ENCODE results near the gene ANKRD45. TPM values are rescaled to one million over a fixed set of nuclear protein-coding genes. Genes with fewer than 3 reads are reported as not detected.
"Not testable (repeated sequence)": the region's sequence is repeated elsewhere in the genome, so short reads cannot be mapped to it uniquely, and the experiment has no call there.

ANKRD45 gene, protein sequence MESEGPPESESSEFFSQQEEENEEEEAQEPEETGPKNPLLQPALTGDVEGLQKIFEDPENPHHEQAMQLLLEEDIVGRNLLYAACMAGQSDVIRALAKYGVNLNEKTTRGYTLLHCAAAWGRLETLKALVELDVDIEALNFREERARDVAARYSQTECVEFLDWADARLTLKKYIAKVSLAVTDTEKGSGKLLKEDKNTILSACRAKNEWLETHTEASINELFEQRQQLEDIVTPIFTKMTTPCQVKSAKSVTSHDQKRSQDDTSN
- under 1 TPM in 1 of 2 experiments, not detected in 1; 0.11 TPM for total RNA-seq

DNA sequence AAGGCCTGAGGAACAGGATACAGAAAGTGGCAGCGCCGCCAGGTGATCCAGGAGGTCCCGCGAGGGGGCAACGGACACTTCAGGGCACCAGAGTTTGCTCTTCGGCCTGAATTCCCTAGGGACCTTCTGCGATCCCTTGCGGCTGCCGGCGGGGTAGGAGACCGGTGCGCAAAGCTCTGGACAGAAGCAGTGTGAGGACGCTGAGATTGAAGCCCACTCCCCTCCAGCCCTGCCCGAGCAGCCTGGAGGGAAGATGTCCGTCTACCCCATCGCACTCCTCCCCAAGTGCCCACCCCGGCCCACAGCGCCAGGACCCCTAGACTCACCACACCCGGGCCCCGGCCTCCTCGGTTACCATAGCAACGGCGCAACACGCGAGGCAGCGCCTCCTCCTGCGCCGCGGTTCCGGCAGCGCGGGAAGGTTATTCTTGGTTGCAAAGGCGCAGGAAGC lies at the start of gene ANKRD45:
TSS of gene ANKRD45 (minus strand) at position 361 of the 451 bp plus-strand sequence. CDS start 10,433 bp downstream, outside the sequence.
- ATAC-seq = no peak
- CTCF ChIA-PET = no interaction called here
- peaks cover 11% of the 10 kb centered on the region for H3K4me1 Mint-ChIP-seq

GRCh38 chr1:173717238-173717637 lies 47.6 kb upstream of the ANKRD45 start:
- peaks cover 22% of the 10 kb centered on the region for H3K36me3 Mint-ChIP-seq (ENCODE audit: low read depth)
- ChIA-PET CTCF (interaction anchor here (4.1 kb wide), 1 partner anchor 288 kb away, joined by 17 read pairs; no protein-coding TSS in a partner anchor), POLR2A (interaction anchor here (0.6 to 3.0 kb wide), 2 partner anchors 107 to 248 kb away, joined by 3 to 15 read pairs; partner anchors contain the start of genes CENPL and DARS2)
- intact Hi-C loops (cut with DNase I, micrococcal nuclease) = loop anchor here in 1 of 2 experiments (10.0 kb wide), 1 partner anchor 308 kb away; the partner anchor contains the start of gene RC3H1
- ATAC-seq = no peak
- DNase-seq = no peak
- H3K9me3 Mint-ChIP-seq (ENCODE audit: low read depth) = no peaks in the 10 kb centered on the region
- peak overlapping the region; percentile 21 for H3K4me3 Mint-ChIP-seq
- peaks cover 5% of the 10 kb centered on the region for H3K27me3 Mint-ChIP-seq
- H3K4me1 Mint-ChIP-seq = peaks cover 33% of the 10 kb centered on the region
- peak overlapping the region; percentile 9 for H3K27ac Mint-ChIP-seq

More for the DNA sequence above, at the start of gene ANKRD45:
- H3K36me3 Mint-ChIP-seq (ENCODE audit: low read depth) = no peaks in the 10 kb centered on the region
- intact Hi-C loops (cut with DNase I, micrococcal nuclease) = no loop called here
- no peaks in the 10 kb centered on the region for H3K9me3 Mint-ChIP-seq (ENCODE audit: low read depth)
- POLR2A ChIA-PET = interaction anchor here (0.6 kb wide), 1 partner anchor 612 kb away, joined by 7 read pairs; no protein-coding TSS in a partner anchor
- peak; percentile 50 for DNase-seq
- peaks cover 32% of the 10 kb centered on the region for H3K27me3 Mint-ChIP-seq
- H3K27ac Mint-ChIP-seq = no peak within 1 kb of the TSS
- H3K4me3 Mint-ChIP-seq = peak within 1 kb of the TSS; percentile 4

- no peak for ATAC-seq
- ChIA-PET POLR2A (interaction anchor here (3.0 kb wide), 1 partner anchor 109 kb away, joined by 15 read pairs; the partner anchor contains the start of genes CENPL and DARS2), CTCF (interaction anchor here (0.7 to 4.1 kb wide), 3 partner anchors 42 to 286 kb away, joined by 3 to 17 read pairs (median 4); no protein-coding TSS in a partner anchor)
- peak overlapping the region; percentile 86 for H3K4me3 Mint-ChIP-seq
- peaks cover 7% of the 10 kb centered on the region for H3K27me3 Mint-ChIP-seq
- no peaks in the 10 kb centered on the region for H3K9me3 Mint-ChIP-seq (ENCODE audit: low read depth)
- peak overlapping the region; percentile 88 for H3K27ac Mint-ChIP-seq
- DNase-seq = no peak
- peaks cover 11% of the 10 kb centered on the region for H3K36me3 Mint-ChIP-seq (ENCODE audit: low read depth)
- intact Hi-C loops (cut with DNase I, micrococcal nuclease) = loop anchor here (1.0 to 10.0 kb wide), 7 partner anchors 153 to 1284 kb away; partner anchors contain the start of genes RC3H1 (in 2 of the 2), CACYBP (in 1 of the 2), PRDX6 (in 1 of the 2) and ZBTB37 (in 1 of the 2)
- H3K4me1 Mint-ChIP-seq = peaks cover 28% of the 10 kb centered on the region
Measured at GRCh38 chr1:173715538-173715844, 45.8 kb upstream of the ANKRD45 start.

DNA sequence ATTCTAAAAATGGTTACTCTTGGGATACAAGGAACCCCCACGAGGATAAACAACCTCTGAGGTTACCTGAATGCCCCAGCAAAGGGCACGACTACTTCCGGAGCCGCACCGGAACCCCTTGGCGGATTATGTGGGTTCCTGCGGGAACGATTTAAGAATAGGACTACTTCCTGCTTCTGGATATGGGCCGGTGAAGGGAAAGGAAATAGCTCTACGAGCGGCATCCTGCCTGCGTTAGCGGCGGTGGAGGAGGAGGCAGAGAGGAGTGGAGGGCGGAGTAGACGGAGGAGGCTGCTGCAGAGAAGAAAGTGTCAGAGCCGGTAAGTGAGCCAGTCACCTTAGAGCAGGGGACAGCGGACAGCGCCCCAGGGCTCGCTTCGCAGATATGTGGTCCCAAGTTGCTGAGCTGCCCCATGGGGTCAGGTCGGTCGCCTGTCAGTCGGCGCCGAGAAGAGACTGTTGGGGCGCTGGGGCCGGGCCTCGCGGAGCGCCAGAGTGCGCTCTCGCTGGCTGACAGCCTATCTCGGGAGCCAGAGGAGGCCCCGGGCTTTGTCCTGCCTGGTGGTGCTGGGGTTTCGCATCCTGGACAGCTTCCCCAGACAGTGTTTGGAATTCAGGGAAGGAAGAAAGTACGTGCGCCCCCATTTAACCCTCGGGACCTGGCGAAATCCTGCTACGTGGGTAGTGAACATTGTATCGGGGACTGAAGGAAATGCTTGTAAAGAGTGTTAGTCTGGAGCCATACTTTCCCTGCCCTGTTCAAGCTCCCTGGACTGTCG lies 45.3 kb upstream of the ANKRD45 start, which contains the start of gene KLHL20:
TSS of gene KLHL20 (plus strand) at position 223 of the 779 bp plus-strand sequence. CDS start 1,063 bp downstream, outside the sequence.
- ATAC-seq (peak; percentile 99), DNase-seq (peak; percentile 90)
- H3K4me1 Mint-ChIP-seq = peaks cover 24% of the 10 kb centered on the region
- no peaks in the 10 kb centered on the region for H3K9me3 Mint-ChIP-seq (ENCODE audit: low read depth)
- H3K27ac Mint-ChIP-seq = peak within 1 kb of the TSS; percentile 88
- peak within 1 kb of the TSS; percentile 86 for H3K4me3 Mint-ChIP-seq
- peaks cover 11% of the 10 kb centered on the region for H3K27me3 Mint-ChIP-seq
- intact Hi-C loops (cut with DNase I, micrococcal nuclease) = loop anchor here (1.0 to 10.0 kb wide), 10 partner anchors 109 to 1284 kb away; partner anchors contain the start of genes CENPL (in 2 of the 2), DARS2 (in 2 of the 2), PRDX6 (in 2 of the 2) and RC3H1 (in 2 of the 2)
- ChIA-PET CTCF (interaction anchor here (0.6 to 4.1 kb wide), 6 partner anchors 8 to 285 kb away, joined by 3 to 17 read pairs (median 3); no protein-coding TSS in a partner anchor), POLR2A (interaction anchor here (0.6 to 3.0 kb wide), 4 partner anchors 109 to 449 kb away, joined by 3 to 15 read pairs (median 4); partner anchors contain the start of genes CENPL and DARS2)
- H3K36me3 Mint-ChIP-seq (ENCODE audit: low read depth) = peaks cover 7% of the 10 kb centered on the region

DNA sequence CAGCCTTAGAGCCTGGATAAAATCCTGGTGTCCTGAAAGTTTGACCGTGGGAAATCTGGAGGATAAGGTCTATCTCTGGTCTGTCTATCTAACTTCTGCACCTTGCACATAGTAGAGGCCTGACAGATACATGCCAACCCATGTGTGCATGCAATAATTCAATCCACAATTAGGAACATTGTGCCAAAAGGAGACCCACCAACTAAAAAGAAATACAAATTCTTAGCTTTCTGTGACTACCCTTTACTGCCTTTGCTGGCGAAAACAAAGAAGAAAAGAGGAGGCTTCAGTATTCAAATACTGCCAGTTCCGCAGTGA lies 44.7 kb upstream of the ANKRD45 start:
- POLR2A ChIA-PET = interaction anchor here (0.7 to 3.0 kb wide), 3 partner anchors 110 to 284 kb away, joined by 3 to 15 read pairs (median 3); partner anchors contain the start of genes CENPL and DARS2
- peak overlapping the region; percentile 86 for H3K4me3 Mint-ChIP-seq
- peaks cover 11% of the 10 kb centered on the region for H3K27me3 Mint-ChIP-seq
- peak overlapping the region; percentile 88 for H3K27ac Mint-ChIP-seq
- H3K36me3 Mint-ChIP-seq (ENCODE audit: low read depth) = peaks cover 7% of the 10 kb centered on the region
- DNase-seq (no peak), ATAC-seq (no peak)
- intact Hi-C loops (cut with DNase I, micrococcal nuclease) = loop anchor here (1.0 to 10.0 kb wide), 6 partner anchors 110 to 310 kb away; partner anchors contain the start of genes CENPL (in 2 of the 2), DARS2 (in 2 of the 2), ZBTB37 (in 2 of the 2) and PRDX6 (in 1 of the 2)
- peaks cover 24% of the 10 kb centered on the region for H3K4me1 Mint-ChIP-seq
- no peaks in the 10 kb centered on the region for H3K9me3 Mint-ChIP-seq (ENCODE audit: low read depth)
- CTCF ChIA-PET = interaction anchor here (0.6 to 4.1 kb wide), 5 partner anchors 8 to 285 kb away, joined by 3 to 17 read pairs (median 3); no protein-coding TSS in a partner anchor

DNA sequence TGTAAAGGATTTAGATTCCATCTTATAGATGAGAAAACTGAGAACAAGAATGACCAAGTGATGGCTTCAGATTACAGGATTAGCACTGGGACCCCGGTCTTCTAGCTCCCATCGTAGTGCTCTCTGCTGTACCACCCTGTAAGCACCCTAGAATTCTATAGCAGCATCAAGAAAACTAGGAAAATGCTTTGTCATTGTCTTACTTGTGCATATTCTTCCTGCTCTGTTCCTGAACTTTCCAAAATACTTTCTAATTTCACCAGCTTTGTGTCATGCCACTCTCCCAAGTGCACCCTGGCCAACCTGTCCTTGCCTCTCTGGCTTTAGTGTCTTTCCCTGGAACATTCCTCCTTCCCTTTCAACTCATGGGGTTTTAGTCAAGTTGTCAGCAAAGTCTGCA lies 39.1 kb upstream of the ANKRD45 start:
- Mint-ChIP-seq H3K36me3 (ENCODE audit: low read depth) (no peaks in the 10 kb centered on the region), H3K27ac (no peak overlapping the region), H3K4me1 (no peaks in the 10 kb centered on the region), H3K9me3 (ENCODE audit: low read depth) (no peaks in the 10 kb centered on the region), H3K4me3 (no peak overlapping the region), H3K27me3 (peaks cover 17% of the 10 kb centered on the region)
- no peak for ATAC-seq
- CTCF ChIA-PET = interaction anchor here (0.7 to 1.1 kb wide), 2 partner anchors 12 to 279 kb away, joined by 3 read pairs; no protein-coding TSS in a partner anchor
- POLR2A ChIA-PET = no interaction called here
- no peak for DNase-seq
- intact Hi-C loops (cut with DNase I, micrococcal nuclease) = no loop called here

- intact Hi-C loops (cut with DNase I, micrococcal nuclease) = no loop called here
- POLR2A ChIA-PET = no interaction called here
- no peak overlapping the region for H3K27ac Mint-ChIP-seq
- peaks cover 12% of the 10 kb centered on the region for H3K27me3 Mint-ChIP-seq
- CTCF ChIA-PET = no interaction called here
- no peak overlapping the region for H3K4me3 Mint-ChIP-seq
- H3K4me1 Mint-ChIP-seq = no peaks in the 10 kb centered on the region
- no peak for ATAC-seq
- H3K9me3 Mint-ChIP-seq (ENCODE audit: low read depth) = no peaks in the 10 kb centered on the region
- no peaks in the 10 kb centered on the region for H3K36me3 Mint-ChIP-seq (ENCODE audit: low read depth)
- no peak for DNase-seq
Measured at GRCh38 chr1:173705117-173705516, 35.5 kb upstream of the ANKRD45 start.

GRCh38 chr1:173702736-173703135 lies 33.1 kb upstream of the ANKRD45 start:
- peaks cover 17% of the 10 kb centered on the region for H3K27me3 Mint-ChIP-seq
- H3K9me3 Mint-ChIP-seq (ENCODE audit: low read depth) = no peaks in the 10 kb centered on the region
- intact Hi-C loops (cut with DNase I, micrococcal nuclease) = no loop called here
- H3K36me3 Mint-ChIP-seq (ENCODE audit: low read depth) = no peaks in the 10 kb centered on the region
- ChIA-PET CTCF (no interaction called here), POLR2A (no interaction called here)
- ATAC-seq = no peak
- no peak overlapping the region for H3K4me3 Mint-ChIP-seq
- DNase-seq = no peak
- no peak overlapping the region for H3K27ac Mint-ChIP-seq
- no peaks in the 10 kb centered on the region for H3K4me1 Mint-ChIP-seq

DNA sequence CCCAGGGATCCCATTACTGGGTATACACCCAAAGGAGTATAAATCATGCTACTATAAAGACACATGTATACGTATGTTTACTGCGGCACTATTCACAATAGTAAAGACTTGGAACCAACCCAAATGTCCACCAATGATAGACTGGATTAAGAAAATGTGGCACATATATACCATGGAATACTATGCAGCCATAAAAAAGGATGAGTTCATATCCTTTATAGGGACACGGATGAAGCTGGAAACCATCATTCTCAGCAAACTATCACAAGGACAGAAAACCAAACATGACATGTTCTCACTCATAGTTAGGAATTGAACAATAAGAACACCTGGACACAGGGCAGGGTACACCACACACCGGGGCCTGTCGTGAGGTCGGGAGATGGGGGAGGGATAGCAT lies 31.6 kb upstream of the ANKRD45 start:
- POLR2A ChIA-PET; H3K4me1 Mint-ChIP-seq; H3K36me3 Mint-ChIP-seq (ENCODE audit: low read depth); intact Hi-C loops (cut with DNase I, micrococcal nuclease); ATAC-seq; DNase-seq; H3K27ac Mint-ChIP-seq; H3K9me3 Mint-ChIP-seq (ENCODE audit: low read depth); CTCF ChIA-PET; H3K4me3 Mint-ChIP-seq: not testable (repeated sequence)
- H3K27me3 Mint-ChIP-seq = peaks cover 21% of the 10 kb centered on the region

DNA sequence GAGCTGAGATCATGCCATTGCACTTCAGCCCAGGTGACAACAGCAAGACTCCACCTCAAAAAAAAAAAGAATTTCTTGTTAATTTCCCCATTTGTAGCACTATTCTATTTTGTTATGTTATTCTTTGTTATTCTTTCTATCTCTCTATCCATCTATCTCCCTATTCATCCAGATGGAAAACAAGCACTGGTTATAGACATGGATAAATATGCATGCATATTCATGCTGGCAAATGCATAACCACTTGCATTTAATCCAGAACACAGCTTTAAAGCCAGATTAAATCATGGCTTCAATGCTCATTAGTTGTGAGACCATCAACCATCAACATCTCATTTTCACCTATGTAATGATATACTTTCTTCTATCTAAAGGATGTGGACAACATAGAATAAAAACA lies 23.6 kb upstream of the ANKRD45 start:
- ChIA-PET POLR2A (interaction anchor here (0.7 kb wide), 1 partner anchor 20 kb away, joined by 4 read pairs; no protein-coding TSS in a partner anchor), CTCF (interaction anchor here (1.1 kb wide), 1 partner anchor 10 kb away, joined by 3 read pairs; no protein-coding TSS in a partner anchor)
- ATAC-seq (no peak), DNase-seq (no peak)
- no peaks in the 10 kb centered on the region for H3K9me3 Mint-ChIP-seq (ENCODE audit: low read depth)
- no peak overlapping the region for H3K4me3 Mint-ChIP-seq
- no peaks in the 10 kb centered on the region for H3K36me3 Mint-ChIP-seq (ENCODE audit: low read depth)
- intact Hi-C loops (cut with DNase I, micrococcal nuclease) = no loop called here
- H3K27me3 Mint-ChIP-seq = peaks cover 17% of the 10 kb centered on the region
- no peak overlapping the region for H3K27ac Mint-ChIP-seq
- H3K4me1 Mint-ChIP-seq = peaks cover 3% of the 10 kb centered on the region

DNA sequence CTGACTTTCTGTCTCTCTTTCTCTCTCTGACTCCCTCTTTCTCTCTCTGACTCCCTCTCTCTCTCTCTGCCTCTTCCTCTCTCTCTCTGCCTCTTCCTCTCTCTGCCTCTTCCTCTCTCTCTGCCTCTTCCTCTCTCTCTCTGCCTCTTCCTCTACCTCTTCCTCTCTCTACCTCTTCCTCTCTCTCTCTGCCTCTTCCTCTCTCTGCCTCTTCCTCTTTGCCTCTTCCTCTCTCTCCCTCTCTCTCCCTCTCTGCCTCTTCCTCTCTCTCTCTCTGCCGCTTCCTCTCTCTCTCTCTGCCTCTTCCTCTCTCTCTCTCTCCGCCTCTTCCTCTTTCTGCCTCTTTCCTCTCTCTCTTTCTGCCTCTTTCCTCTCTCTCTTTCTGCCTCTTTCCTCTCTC lies 18.6 kb upstream of the ANKRD45 start:
- H3K36me3 Mint-ChIP-seq (ENCODE audit: low read depth) = no peaks in the 10 kb centered on the region
- H3K4me1 Mint-ChIP-seq = peaks cover 5% of the 10 kb centered on the region
- no peaks in the 10 kb centered on the region for H3K9me3 Mint-ChIP-seq (ENCODE audit: low read depth)
- peak overlapping the region; percentile 24 for H3K27ac Mint-ChIP-seq
- CTCF ChIA-PET = no interaction called here
- no peaks in the 10 kb centered on the region for H3K27me3 Mint-ChIP-seq
- DNase-seq = no peak
- ATAC-seq = no peak
- POLR2A ChIA-PET = no interaction called here
- intact Hi-C loops (cut with DNase I, micrococcal nuclease) = no loop called here
- no peak overlapping the region for H3K4me3 Mint-ChIP-seq
